GM18508 (cell line): Measurements from ENCODE around the gene KMT2B.
"Not testable (repeated sequence)": the region's sequence is repeated elsewhere in the genome, so short reads cannot be mapped to it uniquely, and the experiment has no call there.

Source experiments
- ATAC-seq: cut with Tn5 transposase; IDR thresholded peaks from one replicate; pipeline ENCODE4 v1.9.1; 2021; ENCODE audit warnings: moderate number of reproducible peaks; ENCODE audit not compliant: insufficient read depth, unreplicated experiment

KMT2B gene

GRCh38 chr19:35754370-35755130, 36.7 kb downstream of the KMT2B start:
- no peak for ATAC-seq

DNA sequence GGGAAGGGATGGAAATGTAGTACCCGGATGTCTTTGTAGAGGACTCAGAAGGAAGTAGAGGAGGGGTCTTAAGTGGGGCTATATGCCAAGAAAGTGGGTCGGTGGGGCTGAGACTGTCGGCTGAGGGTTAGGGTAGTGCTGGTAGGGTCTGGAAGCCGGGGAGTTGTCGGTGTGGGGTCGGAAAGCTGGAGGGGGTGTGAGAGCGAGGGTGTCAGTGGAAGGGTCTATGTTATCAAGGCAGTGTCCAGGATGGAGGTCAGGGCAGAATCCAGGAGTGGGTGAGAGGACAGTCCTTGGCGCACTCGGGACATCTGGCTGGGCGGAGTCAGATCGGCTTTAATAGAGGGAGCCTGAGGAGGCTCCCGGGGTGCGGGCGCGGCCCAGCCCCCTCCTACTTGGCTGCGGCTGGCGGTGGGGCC, 37.3 kb downstream of the KMT2B start:
- ATAC-seq, result no peak

GRCh38 chr19:35755550-35756376, 38.0 kb downstream of the KMT2B start:
- ATAC-seq, result no peak

GRCh38 chr19:35756377-35757230, 38.8 kb downstream of the KMT2B start, which contains the start of gene HSPB6:
TSS of gene HSPB6 (minus strand) at chr19:35757029. CDS start at chr19:35757008, 21 bp downstream.
- ATAC-seq, result no peak

DNA sequence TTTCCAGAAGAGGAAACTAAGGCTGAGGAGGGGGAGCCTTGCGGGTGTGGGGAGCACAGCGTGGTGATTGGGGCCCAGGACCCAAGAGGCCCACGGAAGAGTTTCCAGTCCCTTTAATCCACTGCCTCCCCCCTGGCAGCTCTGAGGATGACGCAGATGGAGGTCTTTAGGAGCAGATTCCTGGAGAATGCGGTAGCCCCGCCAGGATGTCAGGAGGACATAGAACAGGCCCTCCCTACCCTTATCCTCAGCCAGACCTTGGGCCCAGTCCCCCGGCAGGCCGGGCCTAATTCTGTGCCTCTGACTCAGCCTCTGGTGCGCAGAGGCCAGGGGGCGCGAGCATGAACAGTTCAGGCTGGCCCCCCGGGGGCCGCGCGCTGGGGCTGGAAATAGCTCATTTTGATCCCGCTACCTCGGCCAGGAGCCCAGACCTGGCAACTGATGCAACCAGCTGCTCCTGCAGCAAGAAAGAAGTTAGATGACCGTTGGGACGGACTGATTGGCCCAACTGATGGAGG, 39.5 kb downstream of the KMT2B start:
- ATAC-seq, result no peak

DNA sequence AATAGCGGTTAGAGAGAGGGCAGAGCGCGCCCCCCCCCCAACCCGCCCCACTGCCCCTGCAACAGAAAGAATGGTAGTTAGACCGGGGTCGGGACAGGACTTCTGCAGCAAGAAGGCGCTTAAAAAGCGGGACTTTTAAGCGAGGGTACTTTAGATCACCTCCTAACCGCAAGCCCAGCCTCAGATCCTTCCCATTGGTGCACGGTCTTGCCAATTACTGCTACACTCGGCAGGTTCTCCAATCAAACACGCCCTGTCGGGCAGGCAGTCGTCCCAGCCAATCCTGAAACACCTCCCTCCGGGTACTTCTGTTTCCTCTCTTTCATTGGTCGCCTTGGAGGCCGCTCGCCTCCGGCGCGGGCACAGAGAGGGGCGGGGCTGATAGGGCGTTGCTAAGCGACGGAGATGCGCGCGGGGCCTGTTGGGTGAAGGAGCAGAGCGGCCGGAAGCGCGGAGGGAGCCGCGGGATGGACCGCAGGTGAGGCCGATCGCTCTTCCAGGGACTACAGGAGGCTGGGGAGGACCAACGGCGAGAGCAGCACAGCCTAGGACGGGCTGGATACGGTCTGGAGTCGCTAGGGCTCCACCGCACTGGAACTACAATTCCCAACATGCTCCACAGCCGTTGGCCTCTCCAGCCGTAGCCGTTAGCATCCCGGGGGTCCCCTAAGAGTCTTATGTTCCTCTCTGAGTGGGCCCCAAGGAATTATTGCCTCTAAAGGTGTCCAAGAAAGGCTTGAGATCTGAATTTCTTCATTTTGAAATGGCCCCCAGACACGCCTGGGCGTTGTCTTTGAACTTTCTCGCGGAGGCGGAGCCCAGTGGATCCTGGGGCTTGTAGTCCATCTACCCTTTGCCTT, 40.2 kb downstream of the KMT2B start, which contains the start of gene PROSER3:
Gene PROSER3 (plus strand): TSS at position 428 of the 860 bp plus-strand sequence. CDS start 40 bp downstream, at position 468.
- peak; percentile 87 for ATAC-seq

DNA sequence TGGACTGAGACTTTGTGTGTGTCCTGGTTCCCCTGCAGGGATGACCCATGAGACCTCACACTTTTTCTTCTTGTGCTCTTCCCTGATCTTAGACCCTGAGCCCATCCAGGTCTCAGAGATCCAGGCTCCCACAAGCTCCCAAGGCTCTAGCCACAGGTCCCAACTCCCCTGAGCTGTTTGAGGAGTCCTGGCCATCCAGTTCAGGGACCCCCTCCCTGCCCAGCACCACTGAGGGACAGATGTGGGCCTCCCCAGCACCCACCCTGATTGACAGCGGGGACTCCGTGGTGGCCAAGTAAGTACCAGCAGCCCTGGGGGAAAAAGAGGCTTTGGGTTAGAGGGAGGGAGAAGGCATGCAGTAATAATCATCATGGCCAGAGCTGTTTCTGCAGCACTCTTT, 41.9 kb downstream of the KMT2B start:
- no peak for ATAC-seq

- ATAC-seq, result no peak
Measured at GRCh38 chr19:35760711-35761349, 43.0 kb downstream of the KMT2B start.

GRCh38 chr19:35764432-35765315, 46.9 kb downstream of the KMT2B start:
- no peak for ATAC-seq

DNA sequence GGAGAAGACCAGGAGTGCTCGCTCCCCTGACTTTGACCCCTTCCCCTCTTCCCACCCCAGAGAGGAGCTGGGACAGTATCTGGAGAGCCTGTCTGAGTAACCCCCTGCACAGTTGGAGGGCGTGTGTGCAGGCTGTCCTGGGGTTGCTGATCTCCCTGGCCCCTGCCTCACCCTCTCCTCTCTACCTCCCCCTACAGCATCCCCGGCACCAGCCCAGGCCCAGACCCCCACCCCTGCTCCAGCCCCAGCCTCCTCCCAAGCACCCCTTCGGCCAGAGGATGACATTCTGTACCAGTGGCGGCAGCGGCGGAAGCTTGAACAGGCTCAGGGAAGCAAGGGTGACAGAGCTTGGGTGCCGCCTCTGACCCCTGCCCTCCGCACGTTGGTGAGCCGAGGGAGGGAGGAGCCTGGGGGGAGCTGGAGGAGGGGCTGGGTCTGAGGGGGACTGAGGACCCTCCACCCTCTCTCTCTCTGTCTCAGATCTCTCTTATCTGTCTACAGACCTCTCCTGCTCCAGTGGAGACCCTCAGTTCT, 48.8 kb downstream of the KMT2B start:
- ATAC-seq, result no peak

GRCh38 chr19:35767288-35768081, 49.7 kb downstream of the KMT2B start:
- no peak for ATAC-seq

- no peak for ATAC-seq
Measured at GRCh38 chr19:35768082-35768421, 50.2 kb downstream of the KMT2B start.

DNA sequence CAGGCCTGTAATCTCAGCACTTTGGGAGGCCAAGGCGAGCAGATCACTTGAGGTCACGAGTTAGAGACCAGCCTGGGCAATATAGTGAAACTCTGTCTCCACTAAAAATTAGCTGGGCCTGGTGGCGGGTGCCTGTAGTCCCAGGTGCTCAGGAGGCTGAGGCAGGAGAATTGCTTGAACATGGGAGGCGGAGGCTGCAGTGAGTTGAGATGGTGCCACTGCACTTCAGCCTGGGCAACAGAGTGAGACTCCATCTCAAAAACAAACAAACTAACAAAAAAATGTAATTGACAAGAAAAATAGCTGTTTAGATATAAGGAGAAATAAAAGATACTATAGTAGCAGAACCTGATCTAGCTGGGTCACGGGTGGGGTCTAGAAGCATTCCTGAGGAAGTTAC, 54.6 kb downstream of the KMT2B start:
- ATAC-seq, result not testable (repeated sequence)

DNA sequence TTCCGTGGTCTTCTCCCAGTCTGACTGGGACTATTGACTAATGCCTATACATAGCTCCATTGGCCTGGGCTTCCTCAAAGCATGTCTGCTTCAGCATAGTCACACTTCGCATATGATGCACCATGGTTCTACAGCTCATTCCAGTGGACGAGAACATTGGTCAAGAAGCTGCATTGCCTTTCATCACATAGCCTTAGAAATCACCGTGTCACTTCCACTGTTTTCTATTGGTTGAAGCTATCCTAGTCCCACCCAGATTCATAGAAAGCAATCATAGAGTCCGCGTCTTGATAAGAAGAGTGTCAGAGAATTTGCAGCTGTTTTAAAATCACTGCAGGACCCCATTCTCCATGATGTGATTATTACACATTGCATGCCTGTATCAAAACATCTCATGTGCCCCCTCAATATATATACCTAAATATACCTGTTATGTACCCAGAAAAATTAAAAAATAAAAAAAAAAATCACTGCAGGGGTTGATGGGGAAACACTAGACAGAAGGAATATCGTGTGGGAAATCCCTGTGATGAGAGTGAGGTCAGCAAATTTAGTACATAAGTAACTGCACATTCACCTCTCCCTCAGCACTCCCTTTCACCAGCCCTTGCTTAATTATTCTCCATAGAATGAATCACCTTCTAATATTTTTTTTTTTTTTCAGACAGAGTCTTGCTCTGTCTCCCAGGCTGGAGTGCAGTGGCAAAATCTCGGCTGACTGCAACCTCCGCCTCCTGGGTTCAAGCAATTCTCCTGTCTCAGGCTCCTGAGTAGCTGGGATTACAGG, 55.4 kb downstream of the KMT2B start:
- no peak for ATAC-seq

DNA sequence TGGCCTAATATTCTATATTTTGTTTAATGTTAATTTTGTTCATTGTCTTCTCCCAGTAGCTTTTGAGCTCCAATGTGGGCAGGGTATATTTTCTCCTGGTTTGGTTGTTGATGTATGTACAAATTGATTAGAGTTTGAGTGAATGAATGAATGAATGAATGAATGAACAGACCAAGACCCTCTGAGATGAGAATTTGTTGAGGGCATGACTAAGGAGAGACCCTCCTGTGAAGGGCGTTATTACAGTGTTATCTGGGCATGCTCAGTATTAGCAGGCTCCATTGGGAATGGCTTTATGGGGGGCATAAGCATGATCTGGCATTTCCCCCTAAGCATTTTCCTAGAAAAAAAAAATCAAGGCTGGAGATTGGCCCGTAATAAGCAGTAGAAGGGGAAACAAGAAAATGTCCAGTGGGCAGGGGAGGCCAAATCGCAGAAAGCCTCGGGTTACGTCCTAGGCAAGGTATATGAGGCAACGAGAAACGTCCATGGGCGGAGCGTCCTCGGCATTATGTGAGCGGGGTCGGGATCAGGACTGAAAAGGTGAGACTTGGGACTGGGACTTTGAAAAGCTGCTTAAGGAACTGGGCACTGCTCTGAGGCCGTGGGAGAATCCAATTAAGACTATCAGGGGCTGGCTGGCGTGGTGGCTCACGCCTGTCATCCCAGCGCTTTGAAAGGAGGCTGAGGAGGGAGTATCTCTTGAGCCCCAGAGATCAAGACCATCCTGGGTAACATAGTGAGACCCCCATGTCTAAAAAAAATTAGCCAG, 56.7 kb downstream of the KMT2B start:
- ATAC-seq, result no peak

DNA sequence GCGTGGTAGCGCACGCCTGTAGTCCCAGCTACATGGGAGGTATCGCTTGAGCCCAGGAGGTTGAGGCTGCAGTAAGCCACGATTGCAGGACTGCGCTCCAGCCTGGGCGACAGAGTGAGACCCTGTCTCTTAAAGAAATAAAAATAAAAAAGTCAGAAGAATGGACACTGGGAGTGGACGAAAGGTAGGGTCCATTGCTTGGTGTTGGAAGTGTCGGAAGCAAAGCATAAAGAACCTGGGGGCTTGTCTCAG, 57.2 kb downstream of the KMT2B start:
- no peak for ATAC-seq
